IPS-15b (cell line): ENCODE data around the gene INCA1.
A peak's percentile ranks its signal among the peaks of the same experiment; 100 is the strongest.

ENCODE experiments used
- H3K27me3 ChIP-seq: one replicate; pipeline ENCODE4 v1.6.1; 2013; ENCODE audit warnings: low read length; ENCODE audit not compliant: control insufficient read depth, insufficient read depth
- H3K36me3 ChIP-seq: one replicate; pipeline ENCODE4 v1.6.1; 2013; ENCODE audit warnings: low read length; ENCODE audit not compliant: control insufficient read depth, insufficient read depth
- H3K4me1 ChIP-seq: one replicate; pipeline ENCODE4 v1.6.1; 2013; ENCODE audit warnings: mild to moderate bottlenecking, low read length; ENCODE audit not compliant: control insufficient read depth, insufficient read depth
- H3K4me3 ChIP-seq: one replicate; pipeline ENCODE4 v1.5.1; 2013; ENCODE audit warnings: low read depth, low read length
- H3K9ac ChIP-seq: one replicate; pipeline ENCODE4 v1.6.1; 2013; ENCODE audit warnings: low read depth, mild to moderate bottlenecking, low read length
- H3K9me3 ChIP-seq: one replicate; pipeline ENCODE4 v1.6.1; 2013; ENCODE audit warnings: mild to moderate bottlenecking, low read length; ENCODE audit not compliant: control insufficient read depth, insufficient read depth

The INCA1 gene

DNA sequence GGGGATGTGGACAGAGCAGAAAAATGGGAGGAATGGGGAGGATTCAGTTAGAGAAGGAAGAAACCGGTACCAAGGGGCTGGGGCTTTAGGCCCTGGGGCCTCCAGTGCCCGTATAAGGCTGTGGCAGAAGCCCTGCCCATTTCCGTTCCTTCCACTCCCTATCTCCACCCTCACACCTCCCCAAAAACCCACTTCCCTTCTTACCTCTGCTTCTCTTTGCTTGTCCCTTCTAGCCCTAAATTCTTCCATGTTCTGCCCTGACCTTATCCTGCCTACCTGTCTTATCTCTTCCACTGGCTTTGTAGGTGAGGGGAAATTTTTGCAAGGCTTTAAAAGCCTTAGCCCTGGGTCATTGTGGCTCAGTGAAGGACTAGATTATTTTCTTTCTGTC lies 53.2 kb downstream of the INCA1 start:
- peaks cover 48% of the 10 kb centered on the region for H3K36me3 ChIP-seq
- no peaks in the 10 kb centered on the region for H3K27me3 ChIP-seq
- H3K9me3 ChIP-seq, result no peaks in the 10 kb centered on the region
- no peak overlapping the region for H3K9ac ChIP-seq
- no peak overlapping the region for H3K4me3 ChIP-seq
- peaks cover 6% of the 10 kb centered on the region for H3K4me1 ChIP-seq

DNA sequence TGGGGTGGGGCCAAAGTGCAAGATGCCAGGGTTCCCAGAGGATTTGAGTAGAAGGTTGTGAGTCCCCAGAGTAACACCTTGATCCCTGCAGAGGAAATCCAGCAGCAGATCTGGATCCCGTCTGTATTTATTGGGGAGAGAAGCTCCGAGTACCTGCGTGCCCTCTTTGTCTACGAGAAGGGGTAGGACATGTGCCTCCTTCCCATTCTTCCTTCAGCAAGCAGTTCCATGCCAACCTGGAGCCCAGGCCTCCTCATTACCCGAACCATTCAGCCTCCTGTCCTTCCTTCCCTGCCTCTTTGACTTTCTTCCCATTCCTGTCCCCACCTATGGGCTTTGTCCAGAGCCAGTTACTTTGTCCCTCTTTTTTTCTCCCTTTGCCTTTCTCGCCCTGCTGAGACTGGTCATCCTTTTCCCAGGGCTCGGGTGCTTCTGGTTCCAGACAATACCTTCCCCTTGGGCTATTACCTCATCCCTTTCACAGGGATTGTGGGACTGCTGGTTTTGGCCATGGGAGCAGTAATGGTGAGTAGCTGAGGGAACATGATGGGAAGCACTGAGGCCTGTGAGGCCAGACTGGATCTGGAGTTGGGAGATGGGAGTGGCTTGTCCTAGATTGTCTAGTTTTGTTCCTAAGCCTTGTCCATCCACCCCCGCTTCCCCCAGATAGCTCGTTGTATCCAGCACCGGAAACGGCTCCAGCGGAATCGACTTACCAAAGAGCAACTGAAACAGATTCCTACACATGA lies 54.4 kb downstream of the INCA1 start:
- no peak overlapping the region for H3K4me3 ChIP-seq
- H3K27me3 ChIP-seq, result no peaks in the 10 kb centered on the region
- no peaks in the 10 kb centered on the region for H3K9me3 ChIP-seq
- H3K4me1 ChIP-seq, result peaks cover 12% of the 10 kb centered on the region
- peaks cover 50% of the 10 kb centered on the region for H3K36me3 ChIP-seq
- H3K9ac ChIP-seq, result no peak overlapping the region

DNA sequence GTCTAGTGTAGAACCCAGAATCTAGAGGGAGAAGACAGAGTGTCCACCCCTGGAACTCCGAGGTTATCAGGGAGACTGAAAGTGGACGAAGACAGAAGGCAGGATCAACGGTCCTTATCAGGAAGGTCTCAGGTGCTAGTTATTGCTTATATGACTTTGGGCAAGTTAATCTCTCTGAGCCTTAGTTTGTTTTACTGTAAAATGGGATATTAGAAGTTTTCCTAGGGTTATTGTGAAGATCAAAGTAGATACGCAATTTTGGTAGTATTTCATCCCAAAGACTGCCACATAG lies 56.1 kb downstream of the INCA1 start:
- H3K9me3 ChIP-seq, result no peaks in the 10 kb centered on the region
- peaks cover 59% of the 10 kb centered on the region for H3K36me3 ChIP-seq
- H3K4me1 ChIP-seq, result peaks cover 10% of the 10 kb centered on the region
- peak overlapping the region; percentile 99 for H3K9ac ChIP-seq
- peak overlapping the region; percentile 91 for H3K4me3 ChIP-seq
- H3K27me3 ChIP-seq, result no peaks in the 10 kb centered on the region

DNA sequence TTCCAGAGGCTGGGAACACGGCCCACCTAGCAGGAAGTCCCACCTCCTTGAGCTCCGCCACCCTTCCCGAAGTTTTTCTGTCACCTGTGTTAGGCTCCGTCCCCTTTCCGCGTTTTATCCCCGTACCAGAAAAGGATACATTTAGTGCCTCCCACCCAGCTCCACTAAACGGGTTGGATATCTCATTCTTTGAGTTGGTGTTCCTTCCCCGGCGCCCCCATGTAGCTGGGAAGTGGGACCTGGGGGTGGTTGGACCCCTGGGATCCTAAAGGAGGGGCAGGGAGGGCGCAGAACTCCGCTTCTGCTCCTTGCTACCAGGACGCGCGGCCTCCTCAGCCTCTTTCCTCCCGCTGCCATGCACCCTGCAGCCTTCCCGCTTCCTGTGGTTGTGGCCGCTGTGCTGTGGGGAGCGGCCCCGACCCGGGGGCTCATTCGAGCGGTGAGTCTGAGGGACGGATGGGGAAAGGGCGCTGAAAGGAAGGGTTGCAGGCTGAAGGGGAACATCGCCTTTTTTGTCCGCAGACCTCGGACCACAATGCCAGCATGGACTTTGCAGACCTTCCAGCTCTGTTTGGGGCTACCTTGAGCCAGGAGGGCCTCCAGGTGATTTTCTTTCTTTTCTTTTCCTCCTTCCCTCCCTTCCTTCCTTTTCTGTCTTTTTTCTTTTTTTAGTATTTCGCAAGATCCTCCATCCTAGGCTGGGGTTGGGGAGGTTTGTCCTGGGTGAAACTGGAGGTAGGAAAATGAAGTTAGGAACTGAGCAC lies 56.6 kb downstream of the INCA1 start:
- H3K27me3 ChIP-seq, result no peaks in the 10 kb centered on the region
- no peaks in the 10 kb centered on the region for H3K9me3 ChIP-seq
- H3K4me3 ChIP-seq, result peak overlapping the region; percentile 91
- peaks cover 55% of the 10 kb centered on the region for H3K36me3 ChIP-seq
- peaks cover 7% of the 10 kb centered on the region for H3K4me1 ChIP-seq
- H3K9ac ChIP-seq, result peak overlapping the region; percentile 99

DNA sequence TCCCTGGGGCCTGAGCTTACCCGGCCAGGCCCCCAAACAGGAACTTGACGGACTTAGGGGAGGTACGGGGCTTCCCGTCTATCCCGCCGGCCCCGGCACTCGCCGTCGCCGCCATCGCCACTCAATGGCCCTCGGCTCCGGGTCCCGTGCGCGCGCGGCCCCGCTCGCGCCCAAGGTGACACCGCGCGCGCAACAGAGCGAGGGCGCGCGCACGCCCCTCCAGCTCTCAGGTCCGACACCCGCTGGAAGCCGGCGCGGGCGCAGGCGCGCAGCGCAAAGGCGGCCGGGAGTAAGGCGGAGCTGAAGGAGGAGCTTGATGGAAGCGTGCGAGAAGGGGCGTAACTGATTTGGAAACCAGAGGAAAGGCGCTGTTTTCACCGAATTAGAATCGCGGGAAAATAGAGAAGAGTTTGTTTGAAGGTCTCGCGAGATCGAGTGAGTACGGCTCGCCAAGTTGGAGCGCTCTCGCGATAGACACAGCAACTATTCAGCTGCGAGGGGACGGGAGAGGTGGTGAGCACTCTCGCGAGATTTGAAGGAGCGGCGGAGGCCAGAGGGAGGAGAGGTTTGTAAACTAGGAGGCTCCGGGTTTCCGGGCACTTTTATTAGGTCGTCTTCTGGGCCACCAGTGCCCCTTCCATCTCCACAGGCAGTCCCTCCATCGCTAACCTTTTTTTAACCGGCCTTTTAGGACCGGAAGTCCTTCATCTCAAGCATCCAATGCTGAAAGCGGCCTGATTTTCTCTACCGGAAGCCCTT lies 57.3 kb downstream of the INCA1 start, which contains the start of the genes RNF167 and SLC25A11:
Gene RNF167, plus strand, starts transcription at position 473 of the 759 bp plus-strand sequence. CDS start 642 bp downstream, outside the sequence.
Gene SLC25A11, minus strand, starts transcription at position 251 of the 759 bp plus-strand sequence. Its CDS starts 136 bp downstream, at position 115.
- Histone ChIP-seq H3K4me1 (peaks cover 7% of the 10 kb centered on the region), H3K9ac (peak within 1 kb of the TSS; percentile 99), H3K4me3 (peak within 1 kb of the TSS; percentile 91), H3K36me3 (peaks cover 48% of the 10 kb centered on the region), H3K27me3 (no peaks in the 10 kb centered on the region), H3K9me3 (no peaks in the 10 kb centered on the region)

DNA sequence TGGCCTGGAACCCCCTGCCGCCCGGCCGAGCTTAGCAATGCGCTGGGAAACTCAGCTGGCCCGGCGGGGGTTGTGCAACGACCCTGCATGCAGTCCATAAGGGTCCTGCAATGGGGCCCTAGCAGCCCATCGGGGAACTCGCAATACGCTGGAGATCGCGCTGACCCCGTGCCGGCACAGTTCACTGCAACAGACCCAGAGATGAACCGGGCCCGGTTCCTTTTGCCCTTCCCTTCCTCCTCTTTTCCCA lies 57.9 kb downstream of the INCA1 start:
- Histone ChIP-seq H3K9ac (peak overlapping the region; percentile 99), H3K27me3 (no peaks in the 10 kb centered on the region), H3K4me1 (peaks cover 7% of the 10 kb centered on the region), H3K4me3 (peak overlapping the region; percentile 91), H3K9me3 (no peaks in the 10 kb centered on the region), H3K36me3 (peaks cover 43% of the 10 kb centered on the region)

DNA sequence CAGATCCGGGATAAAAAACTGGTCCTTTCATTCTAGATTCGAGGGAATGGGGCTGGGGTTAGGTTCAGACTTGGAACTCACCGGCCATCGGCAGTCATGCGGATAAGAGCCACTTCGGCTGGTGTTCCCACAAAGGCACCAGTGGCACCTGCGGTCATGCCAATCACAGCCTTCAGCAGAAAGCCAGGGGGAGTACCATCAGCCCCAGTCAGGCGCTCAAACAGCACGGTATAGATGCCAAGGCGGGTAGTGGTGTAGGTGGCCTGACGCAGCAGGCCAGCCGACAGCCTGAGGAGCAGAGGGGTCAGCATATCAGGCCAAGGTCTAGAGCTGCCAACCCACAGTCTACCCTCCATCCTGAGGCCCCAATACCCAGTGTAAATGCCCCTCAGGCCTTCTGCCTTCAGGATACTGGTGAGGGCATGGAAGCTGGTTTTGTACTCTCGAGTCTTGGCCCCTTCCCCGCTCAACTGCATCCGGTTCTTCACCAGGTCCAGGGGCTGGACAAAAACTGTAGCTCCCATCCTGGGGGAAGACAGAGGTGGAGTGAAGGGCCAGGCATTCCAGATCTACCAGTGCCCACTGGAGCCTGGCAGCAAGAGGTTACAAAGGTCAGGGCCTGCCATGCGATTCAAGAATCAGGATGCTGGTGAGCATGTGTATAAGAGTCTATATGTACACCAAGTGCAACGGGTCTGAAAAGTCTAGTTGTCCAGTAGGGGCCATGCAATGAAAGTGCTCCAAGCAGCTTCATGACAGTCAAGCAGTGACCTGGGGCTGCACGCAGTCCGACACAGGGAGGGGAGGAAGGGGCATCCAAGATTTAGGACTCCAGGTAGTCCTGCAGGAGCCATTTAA lies 58.4 kb downstream of the INCA1 start:
- H3K27me3 ChIP-seq, result no peaks in the 10 kb centered on the region
- H3K36me3 ChIP-seq, result peaks cover 39% of the 10 kb centered on the region
- H3K9me3 ChIP-seq, result no peaks in the 10 kb centered on the region
- H3K4me1 ChIP-seq, result peaks cover 5% of the 10 kb centered on the region
- peak overlapping the region; percentile 99 for H3K9ac ChIP-seq
- H3K4me3 ChIP-seq, result peak overlapping the region; percentile 91
